ENCODE results near the gene MBLAC1.

Gene MBLAC1

DNA sequence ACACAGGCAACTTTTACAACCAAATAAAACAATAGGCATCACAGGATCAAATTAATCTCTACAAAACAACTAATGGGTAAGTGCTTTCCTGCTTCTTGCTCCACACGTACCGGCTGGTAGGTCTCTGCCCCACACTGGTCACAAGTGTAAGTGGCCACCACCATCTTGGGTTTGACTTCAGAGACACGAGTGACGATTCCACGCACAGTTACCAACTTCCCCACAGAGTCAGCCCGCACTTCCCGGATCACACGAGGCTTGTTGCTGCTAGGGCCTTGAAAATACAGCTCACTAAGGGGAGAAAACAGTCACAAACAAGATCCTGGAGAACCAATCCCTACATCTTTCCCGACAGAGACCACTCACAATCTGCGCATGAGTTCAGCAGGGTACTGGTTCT, 27.9 kb upstream of the MBLAC1 start:
- no peak for DNase-seq (ENCODE audit: low spot score)

GRCh38 chr7:100099452-100099851, 27.3 kb upstream of the MBLAC1 start:
- no peak for DNase-seq (ENCODE audit: low spot score)

GRCh38 chr7:100100420-100101015, 26.2 kb upstream of the MBLAC1 start:
- peak; percentile 76 for DNase-seq (ENCODE audit: low spot score)

DNA sequence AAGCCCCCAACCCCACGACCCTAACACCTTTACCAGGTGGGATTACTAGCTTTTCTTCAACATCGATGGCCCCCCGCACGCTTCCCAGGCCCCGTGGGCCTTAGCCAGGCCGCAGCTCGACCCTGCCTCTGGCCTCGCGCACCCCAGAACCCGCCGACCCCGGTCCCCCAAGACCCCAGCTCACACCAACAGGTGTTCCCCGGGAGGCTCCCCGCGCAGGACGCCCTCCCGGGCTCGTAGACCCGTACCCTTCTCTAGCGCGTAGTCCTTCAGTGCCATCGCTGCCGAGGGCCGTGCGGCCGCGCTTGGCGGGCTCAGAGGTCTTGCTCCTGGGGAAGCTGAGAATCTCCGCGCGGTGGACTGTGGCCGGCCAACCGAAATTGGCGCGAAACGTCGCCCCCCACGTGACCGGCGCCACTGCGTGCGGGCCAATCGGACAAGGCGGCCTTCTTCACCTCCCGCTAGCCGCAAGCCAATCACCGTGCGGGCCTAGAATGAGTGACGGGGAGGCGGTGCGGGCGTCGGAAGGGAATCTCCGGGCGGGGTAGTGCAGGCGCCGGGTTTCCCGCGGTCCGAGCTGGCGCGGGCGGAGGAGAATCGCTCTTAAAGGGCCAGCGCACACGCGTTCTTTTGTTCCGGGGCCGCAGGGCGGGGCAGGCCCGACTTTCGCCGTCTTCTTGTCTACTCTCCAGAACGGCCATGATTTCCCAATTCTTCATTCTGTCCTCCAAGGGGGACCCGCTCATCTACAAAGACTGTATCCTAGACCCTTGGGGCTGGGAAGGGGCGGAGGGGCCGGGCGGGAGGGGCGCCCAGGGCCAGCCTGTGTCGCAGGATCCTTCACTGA, 25.5 kb upstream of the MBLAC1 start, which contains the start of the genes AP4M1 and MCM7:
AP4M1 (plus strand) TSS at position 628 of the 847 bp plus-strand sequence; CDS start at position 700, 72 bp downstream.
MCM7 (minus strand) TSS at position 382 of the 847 bp plus-strand sequence; CDS start at position 279, 103 bp downstream.
- peak; percentile 95 for DNase-seq (ENCODE audit: low spot score)

DNA sequence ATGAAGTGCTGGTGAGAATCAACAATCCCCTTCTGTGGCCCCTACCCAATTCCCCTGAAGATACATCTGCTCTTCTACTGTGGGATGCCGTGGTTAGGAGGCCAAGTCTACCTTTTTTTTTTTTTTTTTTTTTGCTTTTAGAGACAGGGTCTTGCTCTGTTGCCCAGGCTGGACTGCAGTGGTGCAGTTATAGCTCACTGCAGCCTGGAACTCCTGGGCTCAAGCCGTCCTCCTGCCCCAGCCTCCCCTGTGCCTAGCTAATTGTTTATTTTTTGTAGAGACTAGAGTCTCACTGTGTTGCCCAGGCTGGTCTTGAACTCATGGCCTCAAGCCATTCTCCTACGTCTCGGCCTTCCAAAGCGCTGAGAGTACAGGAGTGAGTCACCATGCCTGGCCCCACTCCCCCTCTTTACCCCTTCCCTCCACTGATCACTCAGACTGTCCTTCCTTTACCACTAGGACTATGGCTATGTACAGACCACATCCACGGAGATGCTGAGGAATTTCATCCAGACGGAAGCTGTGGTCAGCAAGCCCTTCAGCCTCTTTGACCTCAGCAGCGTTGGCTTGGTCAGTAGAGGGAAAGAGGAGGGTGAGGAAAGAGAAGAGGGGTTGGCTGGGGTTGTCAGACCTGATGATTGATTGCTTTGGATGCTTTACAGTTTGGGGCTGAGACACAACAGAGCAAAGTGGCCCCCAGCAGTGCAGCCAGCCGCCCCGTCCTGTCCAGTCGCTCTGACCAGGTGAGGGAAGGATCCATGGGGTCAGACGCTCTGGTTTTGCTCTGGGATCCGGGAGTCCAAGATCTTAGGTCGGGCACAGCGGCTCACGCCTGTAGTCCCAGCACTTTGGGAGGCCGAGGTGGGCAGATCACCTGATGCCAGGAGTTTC, 23.6 kb upstream of the MBLAC1 start:
- DNase-seq (ENCODE audit: low spot score), result no peak

DNA sequence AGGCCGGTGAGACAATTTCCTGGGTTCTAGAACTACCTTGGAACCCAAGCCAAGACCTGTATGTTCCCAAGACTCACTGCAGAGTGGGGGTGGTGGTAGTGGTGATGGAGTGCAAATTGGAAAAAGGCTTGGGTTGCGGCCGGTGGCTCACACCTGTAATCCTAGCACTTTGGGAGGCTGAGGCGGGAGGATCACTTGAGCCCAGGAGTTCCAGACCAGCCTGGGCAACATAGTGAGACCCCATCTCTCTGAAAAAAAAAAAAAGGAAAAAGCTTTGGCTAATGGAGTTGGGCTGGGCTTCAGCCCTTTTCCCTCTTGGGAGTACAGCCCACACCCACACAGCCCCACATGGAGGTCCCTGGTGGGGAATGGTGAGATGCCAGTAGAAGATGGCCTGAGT, 21.2 kb upstream of the MBLAC1 start:
- no peak for DNase-seq (ENCODE audit: low spot score)

DNA sequence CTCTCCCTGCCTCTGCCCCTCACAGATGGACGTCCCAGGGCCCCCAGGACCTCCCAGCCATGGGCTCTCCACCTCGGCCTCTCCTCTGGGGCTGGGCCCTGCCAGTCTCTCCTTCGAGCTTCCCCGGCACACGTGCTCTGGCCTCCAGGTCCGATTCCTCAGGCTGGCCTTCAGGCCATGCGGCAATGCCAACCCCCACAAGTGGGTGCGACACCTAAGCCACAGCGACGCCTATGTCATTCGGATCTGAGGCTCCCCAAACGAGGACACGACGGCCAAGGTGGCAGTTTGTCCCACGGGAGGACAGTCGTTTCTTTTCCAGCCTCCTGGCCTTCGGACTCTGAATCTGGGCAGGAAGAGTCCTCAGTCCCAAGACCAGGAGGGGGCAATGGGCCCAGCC, 20.1 kb upstream of the MBLAC1 start:
- no peak for DNase-seq (ENCODE audit: low spot score)

- DNase-seq (ENCODE audit: low spot score), result no peak
These were observed 19.5 kb upstream of the MBLAC1 start for GRCh38 chr7:100107125-100107737.

DNA sequence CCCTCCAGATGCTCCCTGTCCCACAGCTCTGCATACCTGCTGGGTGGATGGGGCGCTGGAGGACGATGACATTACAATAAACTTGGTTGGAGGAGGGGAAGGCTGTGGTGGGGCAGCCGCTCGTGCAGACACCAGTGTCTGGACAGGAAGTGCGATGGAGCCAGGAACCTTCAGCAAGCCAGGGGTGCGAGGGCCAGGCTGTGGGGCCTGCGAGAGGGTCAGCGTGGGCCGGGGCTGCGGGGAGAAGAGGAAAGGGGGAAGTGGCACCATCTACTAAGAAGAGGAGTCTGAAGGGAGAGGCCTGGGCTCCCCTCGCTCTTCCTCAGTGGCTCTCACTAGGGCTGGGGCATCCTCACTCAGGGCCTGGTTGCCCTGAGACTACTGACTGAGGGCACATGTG, 18.9 kb upstream of the MBLAC1 start:
- DNase-seq (ENCODE audit: low spot score), result no peak

DNA sequence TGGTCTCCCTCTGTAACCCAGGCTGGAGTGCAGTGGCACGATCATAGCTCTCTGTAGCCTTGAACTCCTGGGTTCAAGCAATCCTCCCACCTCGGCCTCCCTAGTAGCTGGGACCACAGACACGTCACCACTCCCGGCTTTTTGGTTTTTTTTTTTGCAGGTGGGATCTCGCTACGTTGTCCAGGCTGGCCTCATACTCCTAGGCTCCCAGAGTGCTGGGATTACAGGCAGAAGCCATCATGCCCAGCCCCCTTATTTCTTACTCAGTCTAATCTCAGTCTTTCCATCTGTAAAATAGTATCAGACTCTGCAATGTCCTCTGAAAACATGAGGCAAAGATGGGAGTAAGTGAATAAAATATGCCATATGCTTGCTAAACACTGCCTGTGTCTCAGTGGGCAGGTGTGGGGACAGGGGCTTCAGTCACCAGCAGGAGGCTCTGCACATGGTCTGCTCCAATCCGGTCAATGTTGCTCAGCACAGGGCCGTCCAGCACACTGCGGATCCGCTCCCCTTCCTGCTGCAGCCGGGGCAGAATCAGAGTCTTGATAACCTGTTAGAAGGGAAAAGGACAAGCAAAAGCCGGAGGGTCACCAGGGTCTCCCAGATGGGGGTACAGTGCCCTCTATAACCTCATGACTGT, 17.1 kb upstream of the MBLAC1 start:
- DNase-seq (ENCODE audit: low spot score), result no peak

- no peak for DNase-seq (ENCODE audit: low spot score)
These were observed 15.6 kb upstream of the MBLAC1 start for GRCh38 chr7:100111156-100111555.

- no peak for DNase-seq (ENCODE audit: low spot score)
These were observed 14.9 kb upstream of the MBLAC1 start for GRCh38 chr7:100111914-100112313.

DNA sequence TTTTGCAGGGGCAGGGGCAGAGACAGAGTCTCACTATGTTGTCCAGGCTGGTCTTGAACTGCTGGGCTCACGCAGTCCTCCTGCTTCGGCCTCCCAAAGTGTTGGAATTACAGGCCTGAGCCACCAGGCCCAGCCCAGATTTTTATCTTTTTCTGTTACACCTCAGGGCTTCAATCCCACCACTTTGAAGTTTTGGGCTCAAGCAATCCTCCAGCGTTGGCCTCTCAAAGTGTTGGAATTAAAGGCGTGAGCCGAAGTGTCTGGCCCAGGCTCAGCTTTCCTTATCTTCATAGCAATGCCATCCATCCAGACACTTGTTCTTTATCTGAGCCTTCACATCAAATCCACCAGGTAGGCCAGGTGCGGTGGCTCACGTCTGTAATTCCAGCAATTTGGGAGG, 11.7 kb upstream of the MBLAC1 start:
- no peak for DNase-seq (ENCODE audit: low spot score)

DNA sequence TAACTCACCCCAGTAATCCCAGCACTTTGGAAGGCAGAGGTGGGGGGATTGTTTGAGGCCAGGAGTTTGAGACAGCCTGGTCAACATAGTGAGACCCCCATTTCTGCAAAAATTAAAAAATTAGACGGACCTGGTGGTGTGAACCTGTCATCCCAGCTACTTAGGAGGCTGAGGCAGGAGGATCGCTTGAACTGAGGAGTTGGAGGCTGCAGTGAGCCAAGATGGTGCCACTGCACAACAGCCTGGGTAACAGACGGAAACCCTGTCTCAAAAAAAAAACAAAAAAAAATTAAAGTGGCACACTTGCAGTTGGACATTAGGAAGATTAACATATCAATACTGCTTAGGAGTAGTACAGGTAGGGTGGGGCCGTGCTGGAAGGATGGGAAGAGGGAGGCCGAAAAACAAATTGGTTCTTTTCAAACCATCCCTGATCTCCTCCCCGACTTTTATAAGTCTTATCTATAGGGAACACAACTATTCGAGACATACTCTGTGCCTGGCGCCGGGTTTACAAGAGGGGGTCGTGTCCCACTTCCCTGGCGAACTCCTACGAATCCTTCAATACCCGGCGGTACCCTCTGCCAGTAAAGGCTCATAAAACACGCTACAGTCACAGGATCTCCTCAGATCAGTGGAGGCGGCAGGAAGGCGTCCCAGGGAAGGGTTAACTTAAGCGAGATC, 8.2 kb upstream of the MBLAC1 start:
- DNase-seq (ENCODE audit: low spot score), result no peak

GRCh38 chr7:100119072-100119969, 7.4 kb upstream of the MBLAC1 start, which contains the start of the genes CNPY4 and TAF6:
Gene CNPY4, plus strand, starts transcription at chr7:100119634. Its CDS starts 111 bp downstream, at chr7:100119745.
Gene TAF6, minus strand, starts transcription at chr7:100119358. Its CDS starts 5,149 bp downstream, at chr7:100114209.
- DNase-seq (ENCODE audit: low spot score), result peak; percentile 96

GRCh38 chr7:100119970-100120732, 6.6 kb upstream of the MBLAC1 start:
- peak; percentile 71 for DNase-seq (ENCODE audit: low spot score)

- DNase-seq (ENCODE audit: low spot score), result no peak
These were observed 6.1 kb upstream of the MBLAC1 start for GRCh38 chr7:100120733-100121036.

DNA sequence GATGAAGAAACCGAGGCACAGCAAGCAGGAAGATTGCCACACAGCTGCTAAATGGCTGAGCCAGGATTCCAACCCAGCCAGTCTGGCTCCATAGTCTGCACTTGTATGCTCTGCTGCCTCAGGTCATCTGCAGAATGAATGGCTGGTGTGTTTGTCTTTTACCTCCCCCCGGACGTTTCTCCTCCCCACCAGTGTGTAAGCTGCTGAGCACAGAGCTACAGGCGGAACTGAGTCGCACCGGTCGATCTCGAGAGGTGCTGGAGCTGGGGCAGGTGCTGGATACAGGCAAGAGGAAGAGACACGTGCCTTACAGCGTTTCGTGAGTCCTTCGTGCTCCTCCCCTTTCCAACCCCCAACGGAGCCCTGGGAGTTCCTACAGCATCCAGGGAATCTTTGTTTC, 4.7 kb upstream of the MBLAC1 start:
- DNase-seq (ENCODE audit: low spot score), result no peak

- no peak for DNase-seq (ENCODE audit: low spot score)
These were observed 4.2 kb upstream of the MBLAC1 start for GRCh38 chr7:100122568-100122967.
